Measurements from ENCODE around the gene CES4A.

DNA sequence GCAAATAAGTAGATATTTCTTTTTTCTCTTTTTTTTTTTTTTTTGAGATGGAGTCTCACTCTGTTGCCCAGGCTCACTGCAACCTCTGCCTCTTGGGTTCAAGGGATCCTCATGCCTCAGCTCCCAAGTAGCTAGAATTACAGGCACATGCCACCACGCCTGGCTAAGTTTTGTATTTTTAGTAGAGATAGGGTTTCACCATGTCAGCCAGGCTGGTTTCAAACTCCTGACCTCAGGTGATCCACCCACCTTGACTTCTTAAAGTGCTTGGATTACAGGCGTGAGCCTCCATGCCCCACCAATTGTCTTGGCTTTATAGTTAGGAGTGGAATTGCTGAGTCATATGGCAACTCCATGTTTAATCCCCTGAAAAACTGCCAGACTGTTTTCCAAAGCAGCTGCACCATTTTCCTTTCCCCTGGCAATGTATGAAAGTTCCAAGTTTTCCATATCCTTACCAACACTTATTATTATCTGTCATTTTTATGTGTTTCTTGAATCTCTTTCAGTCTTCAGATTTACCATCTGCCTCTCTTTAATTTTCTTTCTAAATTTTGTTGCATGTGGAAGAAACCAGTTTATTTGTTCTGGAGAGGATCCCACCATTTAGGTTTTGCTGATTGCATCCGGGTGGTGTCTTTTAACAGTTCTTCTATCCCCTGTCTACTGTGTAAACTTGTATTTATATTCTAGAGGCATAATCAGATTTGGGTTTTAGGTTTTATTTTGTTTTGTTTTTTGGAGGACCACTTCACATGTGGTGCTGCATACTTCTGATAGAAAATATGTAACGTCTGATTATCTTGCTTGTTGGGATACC, 37.2 kb upstream of the CES4A start:
- TF ChIP-seq, protein P1, sequence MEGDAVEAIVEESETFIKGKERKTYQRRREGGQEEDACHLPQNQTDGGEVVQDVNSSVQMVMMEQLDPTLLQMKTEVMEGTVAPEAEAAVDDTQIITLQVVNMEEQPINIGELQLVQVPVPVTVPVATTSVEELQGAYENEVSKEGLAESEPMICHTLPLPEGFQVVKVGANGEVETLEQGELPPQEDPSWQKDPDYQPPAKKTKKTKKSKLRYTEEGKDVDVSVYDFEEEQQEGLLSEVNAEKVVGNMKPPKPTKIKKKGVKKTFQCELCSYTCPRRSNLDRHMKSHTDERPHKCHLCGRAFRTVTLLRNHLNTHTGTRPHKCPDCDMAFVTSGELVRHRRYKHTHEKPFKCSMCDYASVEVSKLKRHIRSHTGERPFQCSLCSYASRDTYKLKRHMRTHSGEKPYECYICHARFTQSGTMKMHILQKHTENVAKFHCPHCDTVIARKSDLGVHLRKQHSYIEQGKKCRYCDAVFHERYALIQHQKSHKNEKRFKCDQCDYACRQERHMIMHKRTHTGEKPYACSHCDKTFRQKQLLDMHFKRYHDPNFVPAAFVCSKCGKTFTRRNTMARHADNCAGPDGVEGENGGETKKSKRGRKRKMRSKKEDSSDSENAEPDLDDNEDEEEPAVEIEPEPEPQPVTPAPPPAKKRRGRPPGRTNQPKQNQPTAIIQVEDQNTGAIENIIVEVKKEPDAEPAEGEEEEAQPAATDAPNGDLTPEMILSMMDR (IDR thresholded peaks at IDR 0.05; ENCODE audit: poor library complexity) = no peak
- TF ChIP-seq EZH2 (IDR thresholded peaks at IDR 0.05; ENCODE audit: borderline replicate concordance) = no peak
